GM08714 (cell line): ENCODE results near the gene SPAG6.
"Not testable (repeated sequence)": the region's sequence is repeated elsewhere in the genome, so short reads cannot be mapped to it uniquely, and the experiment has no call there.

Source experiments
- H3K4me3 ChIP-seq: fragments of 200-500 bp; sonication (Bioruptor generic); 2 replicates; pipeline ENCODE4 v1.5.1; 2014; ENCODE audit warnings: mild to moderate bottlenecking, low read length, inconsistent platforms
- ZNF274 ChIP-seq: IDR thresholded peaks from 2 replicates; pipeline ENCODE4 v1.6.1; 2012; ENCODE audit warnings: mild to moderate bottlenecking, low read depth, low read length

The SPAG6 gene

GRCh38 chr10:22344249-22344648 is 1.0 kb upstream of the SPAG6 start:
- TF ChIP-seq ZNF274, result no peak
- no peak overlapping the region for H3K4me3 ChIP-seq

GRCh38 chr10:22344781-22345300 is 455 bp upstream of the SPAG6 start:
- H3K4me3 ChIP-seq, result peak overlapping the region; percentile 57; the same call in 1 of the 2 replicates

GRCh38 chr10:22346096-22346661 is 883 bp downstream of the SPAG6 start:
- H3K4me3 ChIP-seq, result no peak overlapping the region; the same call in 1 of the 2 replicates
- TF ChIP-seq ZNF274, result no peak

More at GRCh38 chr10:22344781-22345300, 455 bp upstream of the SPAG6 start:
- TF ChIP-seq ZNF274, result no peak

GRCh38 chr10:22349755-22350154 is 4.5 kb downstream of the SPAG6 start:
- H3K4me3 ChIP-seq, result no peak overlapping the region
- no peak for TF ChIP-seq ZNF274

- H3K4me3 ChIP-seq, result no peak overlapping the region
- no peak for TF ChIP-seq ZNF274
Measured at GRCh38 chr10:22351131-22351703, 5.9 kb downstream of the SPAG6 start.

- H3K4me3 ChIP-seq, result no peak overlapping the region
- TF ChIP-seq ZNF274, result no peak
Measured at GRCh38 chr10:22356324-22356873, 11.1 kb downstream of the SPAG6 start.

- not testable (repeated sequence) for H3K4me3 ChIP-seq
Measured at GRCh38 chr10:22357770-22358169, 12.5 kb downstream of the SPAG6 start.

- TF ChIP-seq ZNF274, result no peak
- H3K4me3 ChIP-seq, result no peak overlapping the region
Measured at GRCh38 chr10:22363305-22363704, 18.0 kb downstream of the SPAG6 start.

GRCh38 chr10:22364407-22365140 is 19.3 kb downstream of the SPAG6 start:
- no peak for TF ChIP-seq ZNF274
- H3K4me3 ChIP-seq, result no peak overlapping the region

GRCh38 chr10:22365233-22365632 is 19.9 kb downstream of the SPAG6 start:
- no peak for TF ChIP-seq ZNF274
- H3K4me3 ChIP-seq, result no peak overlapping the region

GRCh38 chr10:22365644-22366434 is 20.5 kb downstream of the SPAG6 start:
- no peak overlapping the region for H3K4me3 ChIP-seq
- no peak for TF ChIP-seq ZNF274

- no peak for TF ChIP-seq ZNF274
- no peak overlapping the region for H3K4me3 ChIP-seq
Measured at GRCh38 chr10:22366435-22366703, 21.1 kb downstream of the SPAG6 start.

GRCh38 chr10:22366771-22367170 is 21.5 kb downstream of the SPAG6 start:
- TF ChIP-seq ZNF274, result no peak
- H3K4me3 ChIP-seq, result no peak overlapping the region

- no peak overlapping the region for H3K4me3 ChIP-seq
- no peak for TF ChIP-seq ZNF274
Measured at GRCh38 chr10:22367471-22367870, 22.2 kb downstream of the SPAG6 start.
